ENCODE results near the gene GFI1B.

DNA sequence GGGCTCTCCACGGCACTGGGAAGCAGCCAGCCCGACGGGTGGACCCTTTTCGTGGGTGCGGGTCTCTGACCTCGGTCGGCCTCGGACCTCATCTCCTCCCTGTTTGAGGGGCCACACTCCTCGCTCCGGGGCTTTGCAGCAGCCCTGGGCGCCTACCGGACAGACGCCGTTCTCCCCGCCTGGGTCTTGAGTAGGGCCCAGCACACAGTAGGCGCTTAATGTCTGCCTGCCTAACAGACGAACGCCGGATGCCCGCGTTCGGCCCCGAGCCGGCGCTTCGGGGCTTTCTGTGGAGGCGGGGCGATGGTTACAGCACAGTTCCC lies 51.5 kb downstream of the GFI1B start:
- TF ChIP-seq, protein P1, sequence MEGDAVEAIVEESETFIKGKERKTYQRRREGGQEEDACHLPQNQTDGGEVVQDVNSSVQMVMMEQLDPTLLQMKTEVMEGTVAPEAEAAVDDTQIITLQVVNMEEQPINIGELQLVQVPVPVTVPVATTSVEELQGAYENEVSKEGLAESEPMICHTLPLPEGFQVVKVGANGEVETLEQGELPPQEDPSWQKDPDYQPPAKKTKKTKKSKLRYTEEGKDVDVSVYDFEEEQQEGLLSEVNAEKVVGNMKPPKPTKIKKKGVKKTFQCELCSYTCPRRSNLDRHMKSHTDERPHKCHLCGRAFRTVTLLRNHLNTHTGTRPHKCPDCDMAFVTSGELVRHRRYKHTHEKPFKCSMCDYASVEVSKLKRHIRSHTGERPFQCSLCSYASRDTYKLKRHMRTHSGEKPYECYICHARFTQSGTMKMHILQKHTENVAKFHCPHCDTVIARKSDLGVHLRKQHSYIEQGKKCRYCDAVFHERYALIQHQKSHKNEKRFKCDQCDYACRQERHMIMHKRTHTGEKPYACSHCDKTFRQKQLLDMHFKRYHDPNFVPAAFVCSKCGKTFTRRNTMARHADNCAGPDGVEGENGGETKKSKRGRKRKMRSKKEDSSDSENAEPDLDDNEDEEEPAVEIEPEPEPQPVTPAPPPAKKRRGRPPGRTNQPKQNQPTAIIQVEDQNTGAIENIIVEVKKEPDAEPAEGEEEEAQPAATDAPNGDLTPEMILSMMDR (conservative IDR thresholded peaks at IDR 0.05 in 1 of 2, IDR thresholded peaks at IDR 0.05 in 1 of 2; ENCODE audit: low read depth in 1 of 2, low read length in 2 of 2) = no peak
- TF ChIP-seq EZH2 (IDR thresholded peaks at IDR 0.05; ENCODE audit: low read length, missing control alignments) = no peak

Data from fibroblast of lung (primary cell).